CD4-positive, alpha-beta T cell treated with Interleukin-21 for 1 hour (primary cell): ENCODE measurements around the gene TNIK.
"Not testable (repeated sequence)": the region's sequence is repeated elsewhere in the genome, so short reads cannot be mapped to it uniquely, and the experiment has no call there.

Experiments used
- DNase-seq: peaks from one replicate; pipeline ENCODE4 v3.0.0-alpha.2; 2020

TNIK gene

GRCh38 chr3:171301998-171302397 lies 158.2 kb downstream of the TNIK start:
- no peak for DNase-seq

GRCh38 chr3:171301002-171301401 lies 159.2 kb downstream of the TNIK start:
- DNase-seq = no peak

DNA sequence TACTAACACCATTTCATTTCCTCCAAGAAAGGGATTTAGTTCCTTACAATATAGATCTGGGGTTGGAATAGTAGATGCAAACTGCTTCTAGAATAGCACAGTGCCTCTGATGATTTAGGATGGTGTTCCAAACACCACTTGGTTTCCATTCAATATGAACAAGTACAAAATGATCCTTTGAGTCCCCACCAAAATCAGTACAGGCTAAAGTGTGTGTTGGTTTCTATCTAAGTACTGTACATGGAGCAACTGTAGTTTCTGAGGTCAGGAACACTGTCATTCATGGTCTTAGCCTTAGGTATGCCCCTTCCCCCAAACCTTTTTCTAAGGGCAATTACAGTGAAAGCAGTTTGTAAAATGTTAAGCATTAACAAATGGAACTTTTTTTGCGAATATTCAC lies 162.3 kb downstream of the TNIK start:
- no peak for DNase-seq

- DNase-seq = no peak
Observed at GRCh38 chr3:171297207-171297606, 163.0 kb downstream of the TNIK start.

- DNase-seq = no peak
Observed at GRCh38 chr3:171295484-171296373, 164.5 kb downstream of the TNIK start.

DNA sequence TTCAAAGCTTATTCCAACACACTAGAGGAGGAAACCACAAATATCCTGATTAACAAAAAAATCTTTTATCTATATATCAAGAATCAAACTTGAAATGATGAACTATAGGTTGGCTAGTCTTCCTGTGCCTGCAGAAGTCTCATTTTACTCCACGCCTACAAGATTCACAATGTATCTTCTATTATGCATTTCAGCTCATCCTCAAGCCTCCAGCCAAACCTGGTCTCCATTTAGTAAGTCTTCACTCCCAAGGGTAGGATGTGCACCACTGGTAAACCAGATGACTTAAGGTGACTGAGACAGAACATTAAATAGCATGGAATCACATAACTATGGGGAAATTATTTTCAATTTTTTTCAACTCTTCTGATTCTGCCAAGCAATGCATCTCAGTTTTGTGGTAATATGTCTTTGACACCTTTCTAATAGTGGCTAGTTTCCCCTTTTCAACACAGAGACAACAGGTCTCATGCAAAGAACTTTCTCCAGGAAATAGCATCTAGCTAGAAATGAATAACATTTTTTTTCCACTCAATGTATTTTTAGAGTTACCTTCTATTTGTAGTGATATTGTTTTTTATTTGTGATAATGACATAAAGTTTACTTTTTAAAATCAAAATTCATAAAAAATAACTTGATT lies 166.9 kb downstream of the TNIK start:
- no peak for DNase-seq

GRCh38 chr3:171290680-171291079 lies 169.5 kb downstream of the TNIK start:
- DNase-seq = no peak

DNA sequence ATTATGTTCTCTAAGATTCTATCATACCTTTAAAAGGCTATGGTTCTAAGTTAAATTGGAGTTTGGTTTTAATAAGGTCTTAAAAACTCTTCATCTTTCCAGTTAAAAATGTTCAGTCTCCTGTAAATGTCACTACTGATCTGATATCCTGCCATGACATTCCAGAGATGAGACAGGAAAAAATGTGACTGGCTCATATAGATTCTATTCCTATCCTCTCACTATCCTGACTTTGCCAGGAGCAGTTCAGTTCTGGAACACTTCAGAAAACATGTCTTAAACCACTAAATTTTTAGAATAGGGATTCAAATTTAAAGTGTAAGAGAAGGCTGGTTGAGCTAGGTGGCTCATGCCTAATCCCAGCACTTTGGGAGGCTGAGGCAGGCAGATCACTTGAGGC lies 170.9 kb downstream of the TNIK start:
- no peak for DNase-seq

DNA sequence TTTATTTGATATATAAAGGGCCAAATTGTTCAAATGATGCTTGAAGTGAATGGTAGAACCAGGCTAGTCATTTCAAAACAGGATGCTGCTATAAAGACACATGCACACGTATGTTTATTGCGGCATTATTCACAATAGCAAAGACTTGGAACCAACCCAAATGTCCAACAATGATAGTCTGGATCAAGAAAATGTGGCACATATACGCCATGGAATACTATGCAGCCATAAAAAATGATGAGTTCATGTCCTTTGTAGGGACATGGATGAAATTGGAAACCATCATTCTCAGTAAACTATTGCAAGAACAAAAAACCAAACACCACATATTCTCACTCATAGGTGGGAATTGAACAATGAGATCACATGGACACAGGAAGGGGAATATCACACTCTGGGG lies 172.4 kb downstream of the TNIK start:
- not testable (repeated sequence) for DNase-seq

DNA sequence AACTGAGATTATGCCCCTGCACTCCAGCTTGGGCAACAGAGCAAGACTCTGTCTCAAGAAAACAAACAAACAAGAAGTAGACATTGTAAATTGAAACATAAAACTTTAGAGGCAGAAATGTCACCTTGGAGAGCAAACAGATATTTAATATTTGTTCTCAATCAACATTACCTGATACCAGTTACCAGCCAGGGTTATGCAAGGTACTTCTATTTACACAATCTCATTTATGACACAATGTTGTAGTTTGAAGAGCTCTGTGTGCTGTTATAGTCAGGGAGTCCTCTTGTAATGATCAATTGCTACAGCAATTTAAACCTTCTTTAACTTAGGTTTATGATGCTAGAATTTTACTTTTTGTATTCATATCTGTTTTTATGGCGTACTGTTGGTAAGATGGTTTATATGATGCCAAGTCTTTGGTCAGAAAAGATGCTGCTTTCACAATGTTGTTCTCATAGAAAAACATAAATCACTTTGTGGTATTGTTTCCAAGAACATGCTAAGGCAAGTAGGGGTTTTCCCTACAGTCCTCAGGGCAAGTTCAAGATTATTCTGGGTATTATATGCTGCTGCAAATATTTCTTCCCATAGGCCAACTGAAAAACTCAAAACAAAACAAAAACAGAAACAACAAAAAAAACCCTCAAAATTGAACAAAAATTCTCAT lies 173.5 kb downstream of the TNIK start:
- peak; percentile 47 for DNase-seq

GRCh38 chr3:171285287-171285686 lies 174.9 kb downstream of the TNIK start:
- DNase-seq = no peak

- DNase-seq = no peak
Observed at GRCh38 chr3:171284308-171285075, 175.7 kb downstream of the TNIK start.

DNA sequence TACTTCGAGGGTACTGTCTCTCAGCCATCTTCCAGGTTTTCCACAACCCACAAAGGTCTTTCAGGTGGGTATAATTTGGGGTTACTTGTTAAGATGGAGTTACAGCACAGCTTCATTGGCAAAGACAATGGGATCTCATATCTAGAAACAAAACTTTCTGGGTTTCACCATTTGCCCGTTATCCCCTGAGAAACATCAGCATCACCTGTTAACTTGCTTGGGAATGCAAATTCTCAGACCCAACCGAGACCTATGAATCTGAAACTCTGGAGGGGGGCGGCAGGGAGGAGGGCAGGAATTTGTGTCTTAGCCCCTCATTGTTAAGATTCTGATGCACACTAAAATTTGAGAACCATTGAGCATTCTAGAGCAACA lies 176.4 kb downstream of the TNIK start:
- DNase-seq = no peak

- no peak for DNase-seq
Observed at GRCh38 chr3:171283183-171283847, 176.9 kb downstream of the TNIK start.

DNA sequence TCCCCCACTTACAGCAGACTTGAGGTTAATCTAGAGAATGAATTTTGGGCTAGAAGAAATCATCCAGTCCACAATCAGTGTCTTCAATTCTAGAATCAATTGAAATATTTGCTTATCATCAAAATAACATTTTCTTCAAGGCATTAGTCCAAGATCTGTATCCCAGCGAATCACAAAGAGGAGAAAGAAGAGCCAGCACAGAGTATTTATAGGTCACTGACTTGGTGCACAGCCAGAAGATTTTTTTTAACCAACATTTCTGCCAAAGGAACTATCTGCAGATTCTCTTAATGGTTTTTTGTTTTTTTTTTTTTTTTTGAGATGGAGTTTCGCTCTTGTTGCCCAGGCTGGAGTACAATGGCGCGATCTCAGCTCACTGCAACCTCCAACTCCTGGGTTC lies 178.2 kb downstream of the TNIK start:
- DNase-seq = no peak

DNA sequence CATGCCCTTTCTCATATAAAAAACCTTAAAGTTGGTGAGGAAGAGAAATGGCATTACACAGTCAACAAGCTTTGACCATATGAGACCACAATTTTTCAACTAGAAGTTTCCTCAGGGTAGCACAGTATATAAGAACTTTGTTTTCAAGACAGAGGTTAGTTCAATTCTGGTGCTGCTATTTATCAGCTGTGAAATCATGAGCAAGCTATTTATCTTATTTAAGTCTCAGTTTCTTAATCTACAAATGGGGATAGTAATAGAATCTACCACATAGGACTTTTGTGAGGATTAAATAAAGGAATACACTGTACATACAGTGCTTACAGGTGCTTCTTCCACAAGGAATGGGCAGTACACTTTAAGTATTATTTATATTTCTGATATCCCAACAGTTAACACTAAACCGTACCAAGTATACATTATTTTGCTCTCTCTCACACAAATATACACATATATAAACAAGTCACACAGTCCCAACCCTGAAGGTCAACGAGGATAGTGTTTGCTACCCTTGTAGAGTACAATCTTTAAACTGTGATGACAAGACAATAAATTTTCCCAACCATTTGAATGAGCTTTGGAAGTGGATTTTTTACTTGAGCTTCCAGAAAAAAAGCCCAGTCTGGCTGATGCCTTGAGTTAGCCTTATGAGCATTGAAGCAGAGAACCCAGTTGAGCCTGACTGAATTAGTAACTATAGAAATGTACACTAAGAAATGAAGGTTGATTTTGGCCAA lies 178.8 kb downstream of the TNIK start:
- no peak for DNase-seq

DNA sequence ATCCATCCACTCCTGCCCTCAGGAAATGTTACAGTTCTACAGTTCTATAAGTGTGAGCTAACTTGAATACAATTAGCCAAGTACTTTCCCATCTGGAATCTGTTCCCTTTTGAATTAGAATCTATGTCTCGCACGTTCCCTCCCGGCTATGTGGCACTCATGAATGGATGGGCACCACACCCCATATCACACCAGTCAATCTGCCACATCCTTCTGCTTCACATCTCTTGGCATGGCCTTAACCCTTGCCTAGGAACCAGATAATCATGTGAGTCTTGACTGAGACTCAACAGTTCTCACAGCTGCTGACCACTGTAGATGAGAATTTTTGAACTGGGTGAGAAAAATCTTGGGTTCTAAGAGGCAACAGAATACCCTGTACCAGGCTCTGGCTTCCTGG lies 180.2 kb downstream of the TNIK start:
- DNase-seq = no peak

DNA sequence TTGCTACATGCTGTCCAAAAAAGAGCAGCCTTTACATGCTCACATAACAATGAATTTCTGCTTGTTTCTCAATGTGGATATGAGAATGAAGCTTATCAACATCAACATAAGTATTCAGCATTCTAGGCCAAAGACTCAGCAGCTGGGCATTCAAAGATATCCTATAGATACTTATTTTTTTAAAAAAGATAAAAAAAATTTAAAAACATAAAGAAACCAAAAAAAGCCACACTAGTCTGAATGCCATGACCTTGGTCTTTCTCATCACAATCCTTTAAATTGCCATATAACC lies 182.0 kb downstream of the TNIK start:
- no peak for DNase-seq

DNA sequence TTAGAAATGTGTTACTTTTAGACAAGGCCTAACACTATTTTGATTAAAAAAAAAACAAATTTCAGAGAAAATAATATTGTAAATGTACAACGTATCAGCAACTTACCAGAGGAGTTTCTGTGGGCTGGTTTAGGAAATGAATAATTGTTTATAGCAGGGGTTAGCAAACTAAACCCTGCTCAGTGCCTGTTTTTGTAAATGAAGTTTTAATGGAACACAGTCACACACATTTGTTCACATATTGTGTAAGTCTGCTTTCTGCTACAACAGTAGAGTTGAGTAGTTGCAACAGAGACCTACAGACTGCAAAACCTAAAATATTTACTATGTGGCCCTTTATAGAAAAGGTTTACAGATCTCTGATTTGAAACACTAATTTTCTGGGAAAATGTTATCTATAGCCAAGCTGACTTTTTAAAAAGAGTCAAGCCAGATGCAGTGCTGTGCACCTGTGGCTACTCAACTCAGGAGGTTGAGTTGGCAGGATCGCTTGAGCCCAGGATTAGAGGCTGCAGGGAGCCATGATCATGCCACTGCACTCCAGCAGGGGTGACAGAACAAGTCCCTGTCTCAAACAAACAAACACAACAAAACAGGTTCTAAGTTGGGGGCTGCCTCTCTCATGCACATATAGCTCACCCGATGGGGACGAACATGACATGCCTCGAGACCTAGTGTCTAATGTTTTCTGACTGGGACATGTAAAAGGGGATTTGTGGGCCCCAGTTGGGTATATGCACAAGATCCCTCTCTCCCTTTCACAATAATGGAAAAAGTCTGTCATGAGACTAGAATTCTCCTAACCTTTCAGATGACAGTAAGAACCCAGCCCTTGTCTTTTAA lies 182.5 kb downstream of the TNIK start:
- DNase-seq = no peak

GRCh38 chr3:171276923-171277322 lies 183.3 kb downstream of the TNIK start:
- no peak for DNase-seq

- DNase-seq = no peak
Observed at GRCh38 chr3:171274222-171274621, 186.0 kb downstream of the TNIK start.
